ENCODE results near the gene CDH11.

The CDH11 gene

GRCh38 chr16:65117811-65118448, 3.9 kb downstream of the CDH11 start:
- Histone ChIP-seq H3K27ac (ENCODE audit: insufficient read depth, low read length, poor library complexity, severe bottlenecking) (no peak overlapping the region), H3K4me1 (ENCODE audit: control insufficient read depth, insufficient read depth, low read length, poor library complexity, severe bottlenecking) (no peaks in the 10 kb centered on the region), H3K4me3 (ENCODE audit: insufficient read depth, low read depth, low read length, poor library complexity, severe bottlenecking) (no peak overlapping the region), H3K27me3 (replicated peaks; ENCODE audit: control insufficient read depth, insufficient read depth, low read length, poor library complexity, severe bottlenecking) (no peaks in the 10 kb centered on the region), H3K36me3 (ENCODE audit: control insufficient read depth, insufficient read depth, low read length) (no peaks in the 10 kb centered on the region), H3K9me3 (ENCODE audit: control insufficient read depth, low read length) (no peaks in the 10 kb centered on the region)
- no peak for DNase-seq

- Histone ChIP-seq H3K27ac (ENCODE audit: insufficient read depth, low read length, poor library complexity, severe bottlenecking) (no peak overlapping the region), H3K9me3 (ENCODE audit: control insufficient read depth, low read length) (no peaks in the 10 kb centered on the region), H3K4me1 (ENCODE audit: control insufficient read depth, insufficient read depth, low read length, poor library complexity, severe bottlenecking) (no peaks in the 10 kb centered on the region), H3K4me3 (ENCODE audit: insufficient read depth, low read depth, low read length, poor library complexity, severe bottlenecking) (no peak overlapping the region), H3K36me3 (ENCODE audit: control insufficient read depth, insufficient read depth, low read length) (no peaks in the 10 kb centered on the region), H3K27me3 (replicated peaks; ENCODE audit: control insufficient read depth, insufficient read depth, low read length, poor library complexity, severe bottlenecking) (no peaks in the 10 kb centered on the region)
- no peak for DNase-seq
Observed at GRCh38 chr16:65116818-65117430, 4.9 kb downstream of the CDH11 start.

- no peaks in the 10 kb centered on the region for H3K9me3 ChIP-seq (ENCODE audit: control insufficient read depth, low read length)
- no peak for DNase-seq
- no peak overlapping the region for H3K27ac ChIP-seq (ENCODE audit: insufficient read depth, low read length, poor library complexity, severe bottlenecking)
- no peaks in the 10 kb centered on the region for H3K27me3 ChIP-seq (replicated peaks; ENCODE audit: control insufficient read depth, insufficient read depth, low read length, poor library complexity, severe bottlenecking)
- H3K36me3 ChIP-seq (ENCODE audit: control insufficient read depth, insufficient read depth, low read length), result no peaks in the 10 kb centered on the region
- H3K4me3 ChIP-seq (ENCODE audit: insufficient read depth, low read depth, low read length, poor library complexity, severe bottlenecking), result no peak overlapping the region
- no peaks in the 10 kb centered on the region for H3K4me1 ChIP-seq (ENCODE audit: control insufficient read depth, insufficient read depth, low read length, poor library complexity, severe bottlenecking)
Observed at GRCh38 chr16:65116216-65116615, 5.6 kb downstream of the CDH11 start.

GRCh38 chr16:65114527-65114926, 7.3 kb downstream of the CDH11 start:
- H3K27ac ChIP-seq (ENCODE audit: insufficient read depth, low read length, poor library complexity, severe bottlenecking), result no peak overlapping the region
- H3K27me3 ChIP-seq (replicated peaks; ENCODE audit: control insufficient read depth, insufficient read depth, low read length, poor library complexity, severe bottlenecking), result no peaks in the 10 kb centered on the region
- no peaks in the 10 kb centered on the region for H3K36me3 ChIP-seq (ENCODE audit: control insufficient read depth, insufficient read depth, low read length)
- H3K4me3 ChIP-seq (ENCODE audit: insufficient read depth, low read depth, low read length, poor library complexity, severe bottlenecking), result no peak overlapping the region
- H3K9me3 ChIP-seq (ENCODE audit: control insufficient read depth, low read length), result no peaks in the 10 kb centered on the region
- no peak for DNase-seq
- H3K4me1 ChIP-seq (ENCODE audit: control insufficient read depth, insufficient read depth, low read length, poor library complexity, severe bottlenecking), result no peaks in the 10 kb centered on the region

GRCh38 chr16:65113441-65113840, 8.4 kb downstream of the CDH11 start:
- DNase-seq, result no peak
- H3K27me3 ChIP-seq (replicated peaks; ENCODE audit: control insufficient read depth, insufficient read depth, low read length, poor library complexity, severe bottlenecking), result no peaks in the 10 kb centered on the region
- no peaks in the 10 kb centered on the region for H3K36me3 ChIP-seq (ENCODE audit: control insufficient read depth, insufficient read depth, low read length)
- H3K4me3 ChIP-seq (ENCODE audit: insufficient read depth, low read depth, low read length, poor library complexity, severe bottlenecking), result no peak overlapping the region
- no peaks in the 10 kb centered on the region for H3K9me3 ChIP-seq (ENCODE audit: control insufficient read depth, low read length)
- no peak overlapping the region for H3K27ac ChIP-seq (ENCODE audit: insufficient read depth, low read length, poor library complexity, severe bottlenecking)
- no peaks in the 10 kb centered on the region for H3K4me1 ChIP-seq (ENCODE audit: control insufficient read depth, insufficient read depth, low read length, poor library complexity, severe bottlenecking)

- H3K4me1 ChIP-seq (ENCODE audit: control insufficient read depth, insufficient read depth, low read length, poor library complexity, severe bottlenecking), result no peaks in the 10 kb centered on the region
Observed at GRCh38 chr16:65111306-65111705, 10.6 kb downstream of the CDH11 start.

GRCh38 chr16:65106757-65107156, 15.1 kb downstream of the CDH11 start:
- no peaks in the 10 kb centered on the region for H3K36me3 ChIP-seq (ENCODE audit: control insufficient read depth, insufficient read depth, low read length)
- H3K27me3 ChIP-seq (replicated peaks; ENCODE audit: control insufficient read depth, insufficient read depth, low read length, poor library complexity, severe bottlenecking), result no peaks in the 10 kb centered on the region
- no peak overlapping the region for H3K27ac ChIP-seq (ENCODE audit: insufficient read depth, low read length, poor library complexity, severe bottlenecking)
- H3K4me1 ChIP-seq (ENCODE audit: control insufficient read depth, insufficient read depth, low read length, poor library complexity, severe bottlenecking), result no peaks in the 10 kb centered on the region
- no peak overlapping the region for H3K4me3 ChIP-seq (ENCODE audit: insufficient read depth, low read depth, low read length, poor library complexity, severe bottlenecking)
- DNase-seq, result no peak
- H3K9me3 ChIP-seq (ENCODE audit: control insufficient read depth, low read length), result no peaks in the 10 kb centered on the region

More at GRCh38 chr16:65111306-65111705, 10.6 kb downstream of the CDH11 start:
- DNase-seq, result no peak
- no peaks in the 10 kb centered on the region for H3K36me3 ChIP-seq (ENCODE audit: control insufficient read depth, insufficient read depth, low read length)
- H3K9me3 ChIP-seq (ENCODE audit: control insufficient read depth, low read length), result no peaks in the 10 kb centered on the region
- no peak overlapping the region for H3K27ac ChIP-seq (ENCODE audit: insufficient read depth, low read length, poor library complexity, severe bottlenecking)
- H3K27me3 ChIP-seq (replicated peaks; ENCODE audit: control insufficient read depth, insufficient read depth, low read length, poor library complexity, severe bottlenecking), result no peaks in the 10 kb centered on the region
- no peak overlapping the region for H3K4me3 ChIP-seq (ENCODE audit: insufficient read depth, low read depth, low read length, poor library complexity, severe bottlenecking)

GRCh38 chr16:65105171-65105570, 16.7 kb downstream of the CDH11 start:
- Histone ChIP-seq H3K27me3 (replicated peaks; ENCODE audit: control insufficient read depth, insufficient read depth, low read length, poor library complexity, severe bottlenecking) (no peaks in the 10 kb centered on the region), H3K4me3 (ENCODE audit: insufficient read depth, low read depth, low read length, poor library complexity, severe bottlenecking) (no peak overlapping the region), H3K9me3 (ENCODE audit: control insufficient read depth, low read length) (no peaks in the 10 kb centered on the region), H3K36me3 (ENCODE audit: control insufficient read depth, insufficient read depth, low read length) (no peaks in the 10 kb centered on the region), H3K4me1 (ENCODE audit: control insufficient read depth, insufficient read depth, low read length, poor library complexity, severe bottlenecking) (no peaks in the 10 kb centered on the region), H3K27ac (ENCODE audit: insufficient read depth, low read length, poor library complexity, severe bottlenecking) (no peak overlapping the region)
- no peak for DNase-seq

- H3K36me3 ChIP-seq (ENCODE audit: control insufficient read depth, insufficient read depth, low read length), result no peaks in the 10 kb centered on the region
- no peak overlapping the region for H3K27ac ChIP-seq (ENCODE audit: insufficient read depth, low read length, poor library complexity, severe bottlenecking)
- no peak for DNase-seq
Observed at GRCh38 chr16:65104471-65104870, 17.4 kb downstream of the CDH11 start.

GRCh38 chr16:65102326-65102725, 19.5 kb downstream of the CDH11 start:
- DNase-seq, result no peak
- Histone ChIP-seq H3K27me3 (replicated peaks; ENCODE audit: control insufficient read depth, insufficient read depth, low read length, poor library complexity, severe bottlenecking) (no peaks in the 10 kb centered on the region), H3K4me1 (ENCODE audit: control insufficient read depth, insufficient read depth, low read length, poor library complexity, severe bottlenecking) (no peaks in the 10 kb centered on the region), H3K27ac (ENCODE audit: insufficient read depth, low read length, poor library complexity, severe bottlenecking) (no peak overlapping the region), H3K4me3 (ENCODE audit: insufficient read depth, low read depth, low read length, poor library complexity, severe bottlenecking) (no peak overlapping the region), H3K36me3 (ENCODE audit: control insufficient read depth, insufficient read depth, low read length) (no peaks in the 10 kb centered on the region), H3K9me3 (ENCODE audit: control insufficient read depth, low read length) (no peaks in the 10 kb centered on the region)

More at GRCh38 chr16:65104471-65104870, 17.4 kb downstream of the CDH11 start:
- Histone ChIP-seq H3K4me3 (ENCODE audit: insufficient read depth, low read depth, low read length, poor library complexity, severe bottlenecking) (no peak overlapping the region), H3K4me1 (ENCODE audit: control insufficient read depth, insufficient read depth, low read length, poor library complexity, severe bottlenecking) (no peaks in the 10 kb centered on the region), H3K9me3 (ENCODE audit: control insufficient read depth, low read length) (no peaks in the 10 kb centered on the region), H3K27me3 (replicated peaks; ENCODE audit: control insufficient read depth, insufficient read depth, low read length, poor library complexity, severe bottlenecking) (no peaks in the 10 kb centered on the region)

Measured in effector memory CD4-positive, alpha-beta T cell (primary cell).